ENCODE data around the gene FARP1. TPM values are rescaled to one million over a fixed set of nuclear protein-coding genes. Genes with fewer than 3 reads are reported as not detected.

The FARP1 gene
- polyA plus RNA-seq, 2 of the 4 experiments (the other 2 are of a cell fraction), result 9.4 to 13.0 TPM

DNA sequence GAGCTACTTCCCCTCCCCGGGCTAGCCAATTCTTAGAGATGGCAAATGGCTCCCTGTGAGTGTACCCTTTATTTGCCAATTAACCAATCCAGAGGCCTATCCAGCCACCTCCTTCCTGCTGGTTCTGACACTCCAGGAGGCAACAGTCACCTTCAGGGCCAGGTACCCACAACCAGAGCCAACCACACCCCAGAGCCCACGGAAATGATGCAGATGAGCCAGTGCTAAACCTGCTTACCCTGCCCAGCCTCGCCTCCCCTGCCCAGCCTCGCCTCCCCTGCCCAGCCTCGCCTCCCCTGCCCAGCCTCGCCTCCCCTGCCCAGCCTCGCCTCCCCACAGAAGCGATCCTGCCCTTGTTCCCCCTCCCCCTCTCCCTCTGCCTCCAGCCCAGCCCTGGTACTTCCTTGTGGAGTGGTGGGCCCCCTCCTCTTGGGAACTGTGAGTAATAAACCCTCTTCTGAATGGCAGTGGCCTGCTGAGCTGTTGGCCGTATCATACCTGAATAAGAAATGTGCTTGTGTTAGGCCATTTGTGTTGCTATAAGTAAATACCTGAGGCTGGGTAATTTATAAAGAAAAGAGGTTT, 207.9 kb downstream of the FARP1 start:
- Histone ChIP-seq H3K4me3 (no peak overlapping the region), H3K4me1 (no peaks in the 10 kb centered on the region), H3K9me3 (no peaks in the 10 kb centered on the region), H3K27ac (no peak overlapping the region), H3K4me2 (no peak overlapping the region)
- ChIA-PET CTCF (interaction anchor here (1.7 to 2.1 kb wide), 2 partner anchors 11 to 15 kb away, joined by 3 to 7 read pairs; no protein-coding TSS in a partner anchor), POLR2A (no interaction called here)
- 83% methylated on average over 4 of the region's 9 CpGs for WGBS (ENCODE audit: missing lambda C conversion rate)
- no peak for ATAC-seq
- no peak for DNase-seq (ENCODE audit: low read depth in 1 of 2, low spot score in 1 of 2)
- no peak for FAIRE-seq
- TF ChIP-seq EHMT2 (IDR thresholded peaks at IDR 0.05; ENCODE audit: low read depth), result no peak
- no peak for TF ChIP-seq HOXB13 (CRISPR knock-in tag; IDR thresholded peaks at IDR 0.05; ENCODE audit: low read depth)
- no peak for TF ChIP-seq MAX (IDR thresholded peaks at IDR 0.05)
- TF ChIP-seq, protein P1, sequence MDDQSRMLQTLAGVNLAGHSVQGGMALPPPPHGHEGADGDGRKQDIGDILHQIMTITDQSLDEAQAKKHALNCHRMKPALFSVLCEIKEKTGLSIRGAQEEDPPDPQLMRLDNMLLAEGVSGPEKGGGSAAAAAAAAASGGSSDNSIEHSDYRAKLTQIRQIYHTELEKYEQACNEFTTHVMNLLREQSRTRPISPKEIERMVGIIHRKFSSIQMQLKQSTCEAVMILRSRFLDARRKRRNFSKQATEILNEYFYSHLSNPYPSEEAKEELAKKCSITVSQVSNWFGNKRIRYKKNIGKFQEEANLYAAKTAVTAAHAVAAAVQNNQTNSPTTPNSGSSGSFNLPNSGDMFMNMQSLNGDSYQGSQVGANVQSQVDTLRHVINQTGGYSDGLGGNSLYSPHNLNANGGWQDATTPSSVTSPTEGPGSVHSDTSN (IDR thresholded peaks at IDR 0.05), result no peak

DNA sequence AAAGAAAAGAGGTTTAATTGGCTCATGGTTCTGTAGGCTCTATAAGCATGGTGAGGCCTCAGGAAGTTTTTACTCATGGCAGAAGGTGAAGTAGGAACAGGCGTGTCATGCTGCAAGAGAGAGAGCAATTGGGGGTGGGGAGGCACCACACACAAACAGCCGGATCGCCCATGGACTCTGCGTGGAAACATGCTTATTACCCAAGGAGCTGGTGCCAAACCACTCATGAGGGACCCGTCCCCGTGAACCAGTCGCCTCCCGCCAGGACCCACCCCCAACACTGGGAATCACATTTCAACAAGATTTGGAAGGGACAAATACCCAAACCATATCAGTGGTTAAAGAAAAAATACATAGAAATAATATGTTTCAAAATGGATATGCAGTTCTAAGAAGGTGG, 208.7 kb downstream of the FARP1 start:
- Histone ChIP-seq H3K4me2 (no peak overlapping the region), H3K4me1 (no peaks in the 10 kb centered on the region), H3K27ac (no peak overlapping the region), H3K9me3 (no peaks in the 10 kb centered on the region), H3K4me3 (no peak overlapping the region)
- WGBS (ENCODE audit: missing lambda C conversion rate), result 94% methylated on average over 8 of the region's 8 CpGs
- DNase-seq (ENCODE audit: low read depth in 1 of 2, low spot score in 1 of 2), result no peak
- POLR2A ChIA-PET, result no interaction called here
- FAIRE-seq, result no peak
- CTCF ChIA-PET, result no interaction called here
- ATAC-seq, result no peak
- TF ChIP-seq ESRRA (IDR thresholded peaks at IDR 0.05; ENCODE audit: borderline replicate concordance, low read length), result no peak
- no peak for TF ChIP-seq POLR2A (IDR thresholded peaks at IDR 0.05; ENCODE audit: low read length)
- no peak for TF ChIP-seq NPAS2 (CRISPR knock-in tag; IDR thresholded peaks at IDR 0.05; ENCODE audit: borderline replicate concordance)
- no peak for TF ChIP-seq JUN (IDR thresholded peaks at IDR 0.05)
- no peak for TF ChIP-seq RFX5 (IDR thresholded peaks at IDR 0.05)
- no peak for TF ChIP-seq ATOH8 (CRISPR knock-in tag; IDR thresholded peaks at IDR 0.05; ENCODE audit: low read depth)
- TF ChIP-seq RCOR1 (IDR thresholded peaks at IDR 0.05; ENCODE audit: low read depth, low read length), result no peak
- no peak for TF ChIP-seq EHMT2 (IDR thresholded peaks at IDR 0.05; ENCODE audit: low read depth)
- no peak for TF ChIP-seq JUNB (IDR thresholded peaks at IDR 0.05)

DNA sequence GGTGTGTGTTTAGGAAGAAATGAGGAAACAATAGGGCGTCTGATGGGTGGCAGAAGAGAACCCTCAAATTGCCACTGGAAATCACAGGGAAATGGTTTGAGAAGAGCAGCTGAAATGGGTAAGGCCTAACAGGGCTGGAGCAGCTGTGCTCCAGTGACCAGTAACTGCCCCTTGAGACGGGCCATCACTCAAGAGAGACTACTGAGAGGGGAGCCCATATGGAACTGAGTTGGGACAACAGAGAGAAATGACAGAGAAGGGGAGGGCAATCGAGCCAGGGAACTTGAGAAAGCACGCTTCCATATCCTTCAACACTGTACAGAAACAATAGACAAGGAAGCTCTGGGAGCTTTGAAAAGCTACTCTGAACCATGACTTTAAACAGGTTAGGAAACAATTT, 209.3 kb downstream of the FARP1 start:
- FAIRE-seq, result no peak

More for the DNA sequence above, 209.3 kb downstream of the FARP1 start:
- Histone ChIP-seq H3K4me3 (no peak overlapping the region), H3K9me3 (no peaks in the 10 kb centered on the region), H3K27ac (no peak overlapping the region), H3K4me2 (no peak overlapping the region), H3K4me1 (no peaks in the 10 kb centered on the region)
- ChIA-PET CTCF (no interaction called here), POLR2A (no interaction called here)
- DNase-seq (ENCODE audit: low read depth in 1 of 2, low spot score in 1 of 2), result no peak
- TF ChIP-seq BHLHE40 (IDR thresholded peaks at IDR 0.05; ENCODE audit: low read depth, low read length) (no peak), NPAS2 (CRISPR knock-in tag; IDR thresholded peaks at IDR 0.05; ENCODE audit: borderline replicate concordance) (no peak), JUNB (IDR thresholded peaks at IDR 0.05) (no peak), MAZ (IDR thresholded peaks at IDR 0.05; ENCODE audit: borderline replicate concordance, low read depth, low read length) (no peak), EHMT2 (IDR thresholded peaks at IDR 0.05; ENCODE audit: low read depth) (no peak), REST (IDR thresholded peaks at IDR 0.05) (no peak), JUN (IDR thresholded peaks at IDR 0.05) (no peak), RNF2 (IDR thresholded peaks at IDR 0.05; ENCODE audit: borderline replicate concordance, low read depth) (no peak), CBX8 (IDR thresholded peaks at IDR 0.05) (no peak), SMC3 (IDR thresholded peaks at IDR 0.05) (no peak), HOXB5 (CRISPR knock-in tag; IDR thresholded peaks at IDR 0.05) (no peak), POLR2AphosphoS2 (conservative IDR thresholded peaks at IDR 0.05; ENCODE audit: low read length) (no peak), CEBPB (IDR thresholded peaks at IDR 0.05) (no peak), TFCP2L1 (CRISPR knock-in tag; IDR thresholded peaks at IDR 0.05) (no peak), RFX5 (IDR thresholded peaks at IDR 0.05) (no peak), ZFP36 (IDR thresholded peaks at IDR 0.05; ENCODE audit: borderline replicate concordance, partially characterized antibody) (no peak), FOSB (CRISPR knock-in tag; IDR thresholded peaks at IDR 0.05) (no peak)
- TF ChIP-seq, protein P2, sequence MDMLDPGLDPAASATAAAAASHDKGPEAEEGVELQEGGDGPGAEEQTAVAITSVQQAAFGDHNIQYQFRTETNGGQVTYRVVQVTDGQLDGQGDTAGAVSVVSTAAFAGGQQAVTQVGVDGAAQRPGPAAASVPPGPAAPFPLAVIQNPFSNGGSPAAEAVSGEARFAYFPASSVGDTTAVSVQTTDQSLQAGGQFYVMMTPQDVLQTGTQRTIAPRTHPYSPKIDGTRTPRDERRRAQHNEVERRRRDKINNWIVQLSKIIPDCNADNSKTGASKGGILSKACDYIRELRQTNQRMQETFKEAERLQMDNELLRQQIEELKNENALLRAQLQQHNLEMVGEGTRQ (IDR thresholded peaks at IDR 0.05), result no peak
- TF ChIP-seq, protein P3, sequence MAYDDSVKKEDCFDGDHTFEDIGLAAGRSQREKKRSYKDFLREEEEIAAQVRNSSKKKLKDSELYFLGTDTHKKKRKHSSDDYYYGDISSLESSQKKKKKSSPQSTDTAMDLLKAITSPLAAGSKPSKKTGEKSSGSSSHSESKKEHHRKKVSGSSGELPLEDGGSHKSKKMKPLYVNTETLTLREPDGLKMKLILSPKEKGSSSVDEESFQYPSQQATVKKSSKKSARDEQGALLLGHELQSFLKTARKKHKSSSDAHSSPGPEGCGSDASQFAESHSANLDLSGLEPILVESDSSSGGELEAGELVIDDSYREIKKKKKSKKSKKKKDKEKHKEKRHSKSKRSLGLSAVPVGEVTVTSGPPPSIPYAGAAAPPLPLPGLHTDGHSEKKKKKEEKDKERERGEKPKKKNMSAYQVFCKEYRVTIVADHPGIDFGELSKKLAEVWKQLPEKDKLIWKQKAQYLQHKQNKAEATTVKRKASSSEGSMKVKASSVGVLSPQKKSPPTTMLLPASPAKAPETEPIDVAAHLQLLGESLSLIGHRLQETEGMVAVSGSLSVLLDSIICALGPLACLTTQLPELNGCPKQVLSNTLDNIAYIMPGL (CRISPR knock-in tag; IDR thresholded peaks at IDR 0.05; ENCODE audit: borderline replicate concordance), result no peak
- no peak for ATAC-seq
- WGBS (ENCODE audit: missing lambda C conversion rate), result 92% methylated on average over 4 of the region's 4 CpGs

Measured in A549 (cell line).